ENCODE measurements around the gene NR6A1. TPM values are rescaled to one million over a fixed set of nuclear protein-coding genes. Genes with fewer than 3 reads are reported as not detected.
A peak's percentile ranks its signal among the peaks of the same experiment; 100 is the strongest.

Gene NR6A1
- total and polyA plus RNA-seq, 5 donors from 2014 or later, result 0.05 TPM; not detected in 4

GRCh38 chr9:124498040-124498439 is 273.1 kb downstream of the NR6A1 start:
- H3K27me3 ChIP-seq (ENCODE audit: control insufficient read depth, insufficient read depth, low read length), result no peaks in the 10 kb centered on the region
- peaks cover 3% of the 10 kb centered on the region for H3K4me1 ChIP-seq (ENCODE audit: control insufficient read depth, insufficient read depth, low read length, poor library complexity, severe bottlenecking)
- no peaks in the 10 kb centered on the region for H3K36me3 Mint-ChIP-seq
- no peak overlapping the region for H3K4me3 ChIP-seq (ENCODE audit: low read depth, low read length)
- no peaks in the 10 kb centered on the region for H3K9me3 ChIP-seq (ENCODE audit: control insufficient read depth in 2 of 2, low read length in 2 of 2)
- no peak overlapping the region for H3K4me3 Mint-ChIP-seq
- H3K27me3 Mint-ChIP-seq, result peaks cover 14% of the 10 kb centered on the region
- ATAC-seq (ENCODE audit: low read depth in 2 of 2) (no peak), DNase-seq (no peak)
- peaks cover 0 to 23% (median 4%) of the 10 kb centered on the region in 4 donors for H3K4me1 Mint-ChIP-seq
- no peak overlapping the region for H3K27ac Mint-ChIP-seq
- H3K36me3 ChIP-seq (ENCODE audit: control insufficient read depth, insufficient read depth, low read length), result no peaks in the 10 kb centered on the region
- H3K9me3 Mint-ChIP-seq, result no peaks in the 10 kb centered on the region
- H3K27ac ChIP-seq (ENCODE audit: insufficient read depth, low read length, poor library complexity, severe bottlenecking), result no peak overlapping the region

DNA sequence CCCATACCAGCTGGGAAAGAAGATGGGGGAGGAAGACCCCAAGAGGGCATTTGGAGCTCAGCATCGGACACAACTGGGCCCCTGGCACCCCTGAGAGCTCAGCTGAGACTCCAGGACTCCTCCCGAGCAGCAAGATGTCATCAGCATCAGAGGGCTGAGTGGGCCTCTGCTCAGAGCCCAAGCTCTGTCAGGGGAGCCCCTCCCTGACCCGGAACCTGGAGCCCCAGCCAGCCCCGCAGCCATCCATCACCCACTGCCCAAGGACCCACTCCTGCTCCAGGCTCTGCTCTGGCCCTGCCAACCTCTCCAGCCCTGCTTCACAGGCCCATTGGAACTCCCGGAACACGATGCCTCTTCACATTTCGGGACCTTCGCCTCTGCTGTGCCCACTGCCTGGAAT is 273.7 kb downstream of the NR6A1 start:
- Mint-ChIP-seq H3K4me3 (no peak overlapping the region), H3K4me1 (peaks cover 0 to 23% (median 4%) of the 10 kb centered on the region in 4 donors), H3K36me3 (no peaks in the 10 kb centered on the region), H3K27me3 (peaks cover 13% of the 10 kb centered on the region), H3K27ac (peak overlapping the region in 1 of 3 donors; percentile 76), H3K9me3 (no peaks in the 10 kb centered on the region)
- Histone ChIP-seq H3K27me3 (ENCODE audit: control insufficient read depth, insufficient read depth, low read length) (no peaks in the 10 kb centered on the region), H3K36me3 (ENCODE audit: control insufficient read depth, insufficient read depth, low read length) (no peaks in the 10 kb centered on the region), H3K4me3 (ENCODE audit: low read depth, low read length) (no peak overlapping the region), H3K9me3 (ENCODE audit: control insufficient read depth in 2 of 2, low read length in 2 of 2) (no peaks in the 10 kb centered on the region), H3K4me1 (ENCODE audit: control insufficient read depth, insufficient read depth, low read length, poor library complexity, severe bottlenecking) (peaks cover 3% of the 10 kb centered on the region), H3K27ac (ENCODE audit: insufficient read depth, low read length, poor library complexity, severe bottlenecking) (no peak overlapping the region)
- DNase-seq (no peak), ATAC-seq (ENCODE audit: low read depth in 2 of 2) (no peak)

GRCh38 chr9:124496463-124496862 is 274.6 kb downstream of the NR6A1 start:
- Histone ChIP-seq H3K4me3 (ENCODE audit: low read depth, low read length) (no peak overlapping the region), H3K9me3 (ENCODE audit: control insufficient read depth in 2 of 2, low read length in 2 of 2) (no peaks in the 10 kb centered on the region), H3K36me3 (ENCODE audit: control insufficient read depth, insufficient read depth, low read length) (no peaks in the 10 kb centered on the region), H3K27ac (ENCODE audit: insufficient read depth, low read length, poor library complexity, severe bottlenecking) (no peak overlapping the region), H3K4me1 (ENCODE audit: control insufficient read depth, insufficient read depth, low read length, poor library complexity, severe bottlenecking) (peaks cover 3% of the 10 kb centered on the region), H3K27me3 (ENCODE audit: control insufficient read depth, insufficient read depth, low read length) (no peaks in the 10 kb centered on the region)
- no peaks in the 10 kb centered on the region for H3K36me3 Mint-ChIP-seq
- ATAC-seq (ENCODE audit: low read depth in 2 of 2) (no peak), DNase-seq (no peak)
- peaks cover 6% of the 10 kb centered on the region for H3K27me3 Mint-ChIP-seq
- H3K4me1 Mint-ChIP-seq, result peaks cover 0 to 23% (median 4%) of the 10 kb centered on the region in 4 donors
- H3K9me3 Mint-ChIP-seq, result no peaks in the 10 kb centered on the region
- H3K27ac Mint-ChIP-seq, result peak overlapping the region in 2 of 3 donors; percentile 69 to 82
- H3K4me3 Mint-ChIP-seq, result no peak overlapping the region

DNA sequence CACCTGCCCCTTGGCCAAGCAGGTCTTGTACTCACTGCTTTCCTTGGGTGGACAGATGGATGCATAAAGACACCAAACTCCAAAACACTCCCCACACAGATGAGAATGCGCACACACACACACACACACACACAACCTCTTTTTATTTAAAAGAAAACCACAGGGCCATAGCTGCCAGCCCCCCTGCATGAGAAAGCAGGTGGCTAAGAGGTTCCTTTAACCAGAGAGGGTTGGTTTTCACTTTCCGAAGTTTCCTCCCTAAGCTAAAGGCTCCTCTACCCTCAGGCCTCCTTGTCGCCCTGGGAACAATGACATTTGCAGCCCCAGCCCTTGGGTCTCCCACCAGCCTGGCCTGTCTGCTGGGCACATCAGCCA is 275.0 kb downstream of the NR6A1 start:
- peaks cover 6% of the 10 kb centered on the region for H3K27me3 Mint-ChIP-seq
- DNase-seq (peak in 1 of 3 donors; percentile 37), ATAC-seq (ENCODE audit: low read depth in 2 of 2) (no peak)
- no peak overlapping the region for H3K4me3 ChIP-seq (ENCODE audit: low read depth, low read length)
- H3K4me3 Mint-ChIP-seq, result peak overlapping the region in 2 of 4 donors; percentile 41 to 72
- peaks cover 3% of the 10 kb centered on the region for H3K4me1 ChIP-seq (ENCODE audit: control insufficient read depth, insufficient read depth, low read length, poor library complexity, severe bottlenecking)
- H3K27me3 ChIP-seq (ENCODE audit: control insufficient read depth, insufficient read depth, low read length), result no peaks in the 10 kb centered on the region
- H3K9me3 Mint-ChIP-seq, result no peaks in the 10 kb centered on the region
- H3K4me1 Mint-ChIP-seq, result peaks cover 0 to 23% (median 4%) of the 10 kb centered on the region in 4 donors
- no peaks in the 10 kb centered on the region for H3K36me3 Mint-ChIP-seq
- H3K27ac ChIP-seq (ENCODE audit: insufficient read depth, low read length, poor library complexity, severe bottlenecking), result no peak overlapping the region
- H3K36me3 ChIP-seq (ENCODE audit: control insufficient read depth, insufficient read depth, low read length), result no peaks in the 10 kb centered on the region
- H3K27ac Mint-ChIP-seq, result peak overlapping the region; percentile 56 to 82 (median 69)
- H3K9me3 ChIP-seq (ENCODE audit: control insufficient read depth in 2 of 2, low read length in 2 of 2), result no peaks in the 10 kb centered on the region

GRCh38 chr9:124495126-124496074 is 275.7 kb downstream of the NR6A1 start:
- ATAC-seq (ENCODE audit: low read depth in 2 of 2), result no peak
- peak overlapping the region in 2 of 4 donors; percentile 41 to 72 for H3K4me3 Mint-ChIP-seq

GRCh38 chr9:124493794-124494479 is 277.2 kb downstream of the NR6A1 start:
- Histone ChIP-seq H3K27ac (ENCODE audit: insufficient read depth, low read length, poor library complexity, severe bottlenecking) (no peak overlapping the region), H3K4me3 (ENCODE audit: low read depth, low read length) (no peak overlapping the region), H3K36me3 (ENCODE audit: control insufficient read depth, insufficient read depth, low read length) (no peaks in the 10 kb centered on the region), H3K9me3 (ENCODE audit: control insufficient read depth in 2 of 2, low read length in 2 of 2) (no peaks in the 10 kb centered on the region), H3K4me1 (ENCODE audit: control insufficient read depth, insufficient read depth, low read length, poor library complexity, severe bottlenecking) (peaks cover 3% of the 10 kb centered on the region), H3K27me3 (ENCODE audit: control insufficient read depth, insufficient read depth, low read length) (no peaks in the 10 kb centered on the region)
- DNase-seq (no peak), ATAC-seq (ENCODE audit: low read depth in 2 of 2) (no peak)
- Mint-ChIP-seq H3K36me3 (no peaks in the 10 kb centered on the region), H3K4me1 (peaks cover 0 to 23% (median 4%) of the 10 kb centered on the region in 4 donors), H3K9me3 (peaks cover 0 to 1% (median 0%) of the 10 kb centered on the region in 7 donors), H3K4me3 (no peak overlapping the region), H3K27ac (peak overlapping the region in 1 of 3 donors; percentile 53), H3K27me3 (no peaks in the 10 kb centered on the region)

More at GRCh38 chr9:124495126-124496074, 275.7 kb downstream of the NR6A1 start:
- H3K27me3 ChIP-seq (ENCODE audit: control insufficient read depth, insufficient read depth, low read length), result no peaks in the 10 kb centered on the region
- no peaks in the 10 kb centered on the region for H3K36me3 Mint-ChIP-seq
- H3K27ac Mint-ChIP-seq, result peak overlapping the region; percentile 69 to 82 (median 80)
- H3K36me3 ChIP-seq (ENCODE audit: control insufficient read depth, insufficient read depth, low read length), result no peaks in the 10 kb centered on the region
- no peak overlapping the region for H3K27ac ChIP-seq (ENCODE audit: insufficient read depth, low read length, poor library complexity, severe bottlenecking)
- peaks cover 0 to 23% (median 4%) of the 10 kb centered on the region in 4 donors for H3K4me1 Mint-ChIP-seq
- peaks cover 6% of the 10 kb centered on the region for H3K27me3 Mint-ChIP-seq
- H3K9me3 Mint-ChIP-seq, result no peaks in the 10 kb centered on the region
- DNase-seq, result no peak
- H3K9me3 ChIP-seq (ENCODE audit: control insufficient read depth in 2 of 2, low read length in 2 of 2), result no peaks in the 10 kb centered on the region
- peaks cover 3% of the 10 kb centered on the region for H3K4me1 ChIP-seq (ENCODE audit: control insufficient read depth, insufficient read depth, low read length, poor library complexity, severe bottlenecking)
- H3K4me3 ChIP-seq (ENCODE audit: low read depth, low read length), result no peak overlapping the region

DNA sequence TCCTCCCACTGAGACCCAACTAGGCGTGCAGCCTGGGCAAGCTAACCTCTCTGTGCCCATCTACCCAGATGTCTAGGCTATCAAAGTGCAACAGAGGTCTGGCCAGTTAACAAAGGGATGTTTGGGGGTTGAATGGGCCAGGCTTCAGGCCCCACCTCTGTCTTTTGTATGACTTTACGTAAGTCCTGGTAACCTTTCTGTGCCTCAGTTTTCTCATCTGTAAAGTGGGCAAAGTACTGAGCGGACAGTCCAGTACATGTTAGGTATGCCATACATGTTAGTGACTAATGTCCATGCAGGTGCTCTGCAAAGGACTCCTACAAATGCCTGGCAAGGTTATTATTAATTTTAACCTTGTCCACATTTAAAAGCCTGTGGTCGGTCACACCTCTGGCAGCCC is 277.9 kb downstream of the NR6A1 start:
- H3K4me3 ChIP-seq (ENCODE audit: low read depth, low read length), result no peak overlapping the region
- Mint-ChIP-seq H3K27me3 (no peaks in the 10 kb centered on the region), H3K4me1 (peaks cover 0 to 23% (median 4%) of the 10 kb centered on the region in 4 donors), H3K27ac (no peak overlapping the region), H3K36me3 (no peaks in the 10 kb centered on the region), H3K9me3 (peaks cover 0 to 2% (median 0%) of the 10 kb centered on the region in 7 donors), H3K4me3 (no peak overlapping the region)
- H3K4me1 ChIP-seq (ENCODE audit: control insufficient read depth, insufficient read depth, low read length, poor library complexity, severe bottlenecking), result peaks cover 3% of the 10 kb centered on the region
- H3K9me3 ChIP-seq (ENCODE audit: control insufficient read depth in 2 of 2, low read length in 2 of 2), result no peaks in the 10 kb centered on the region
- H3K27ac ChIP-seq (ENCODE audit: insufficient read depth, low read length, poor library complexity, severe bottlenecking), result no peak overlapping the region
- ATAC-seq (ENCODE audit: low read depth in 2 of 2), result no peak
- H3K27me3 ChIP-seq (ENCODE audit: control insufficient read depth, insufficient read depth, low read length), result no peaks in the 10 kb centered on the region
- DNase-seq, result no peak
- H3K36me3 ChIP-seq (ENCODE audit: control insufficient read depth, insufficient read depth, low read length), result no peaks in the 10 kb centered on the region
